Measurements from ENCODE around the gene LCMT1. TPM values are rescaled to one million over a fixed set of nuclear protein-coding genes. Genes with fewer than 3 reads are reported as not detected.

Gene LCMT1
- total RNA-seq, 2 donors from 2014 or later = 49.0 to 74.7 TPM

DNA sequence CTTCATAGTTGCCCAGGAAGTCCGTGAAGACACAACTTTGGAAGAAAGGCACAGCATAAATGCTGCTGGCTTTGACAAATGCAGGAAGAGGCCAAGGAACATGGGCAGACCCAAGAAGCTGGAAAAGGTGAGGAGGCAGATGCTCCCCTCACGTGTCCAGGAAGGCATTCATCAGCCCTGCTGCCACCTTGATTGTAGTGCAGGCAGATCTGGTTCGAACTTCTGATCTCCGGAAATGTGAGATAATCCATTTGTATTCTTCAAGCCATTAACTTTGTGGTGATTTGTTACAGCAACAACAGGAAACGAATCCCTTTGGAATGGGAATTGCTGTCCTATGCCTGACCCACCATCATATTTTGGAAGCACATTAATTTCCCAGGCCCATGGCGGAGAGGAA, 28.5 kb upstream of the LCMT1 start:
- H3K4me3 ChIP-seq = no peak overlapping the region
- H3K4me1 ChIP-seq (replicated peaks) = no peaks in the 10 kb centered on the region
- DNase-seq (ENCODE audit: low spot score) = no peak
- intact Hi-C loops (cut with DNase I) = no loop called here
- H3K27me3 ChIP-seq (replicated peaks; ENCODE audit: insufficient read depth) = no peaks in the 10 kb centered on the region
- WGBS = 93% methylated on average over 6 of the region's 6 CpGs
- TF ChIP-seq POLR2AphosphoS5 (IDR thresholded peaks at IDR 0.05) (no peak), POLR2A (IDR thresholded peaks at IDR 0.05) (no peak)
- TF ChIP-seq, protein P1, sequence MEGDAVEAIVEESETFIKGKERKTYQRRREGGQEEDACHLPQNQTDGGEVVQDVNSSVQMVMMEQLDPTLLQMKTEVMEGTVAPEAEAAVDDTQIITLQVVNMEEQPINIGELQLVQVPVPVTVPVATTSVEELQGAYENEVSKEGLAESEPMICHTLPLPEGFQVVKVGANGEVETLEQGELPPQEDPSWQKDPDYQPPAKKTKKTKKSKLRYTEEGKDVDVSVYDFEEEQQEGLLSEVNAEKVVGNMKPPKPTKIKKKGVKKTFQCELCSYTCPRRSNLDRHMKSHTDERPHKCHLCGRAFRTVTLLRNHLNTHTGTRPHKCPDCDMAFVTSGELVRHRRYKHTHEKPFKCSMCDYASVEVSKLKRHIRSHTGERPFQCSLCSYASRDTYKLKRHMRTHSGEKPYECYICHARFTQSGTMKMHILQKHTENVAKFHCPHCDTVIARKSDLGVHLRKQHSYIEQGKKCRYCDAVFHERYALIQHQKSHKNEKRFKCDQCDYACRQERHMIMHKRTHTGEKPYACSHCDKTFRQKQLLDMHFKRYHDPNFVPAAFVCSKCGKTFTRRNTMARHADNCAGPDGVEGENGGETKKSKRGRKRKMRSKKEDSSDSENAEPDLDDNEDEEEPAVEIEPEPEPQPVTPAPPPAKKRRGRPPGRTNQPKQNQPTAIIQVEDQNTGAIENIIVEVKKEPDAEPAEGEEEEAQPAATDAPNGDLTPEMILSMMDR (IDR thresholded peaks at IDR 0.05) = no peak
- H3K9me3 ChIP-seq = no peaks in the 10 kb centered on the region
- H3K27ac ChIP-seq = no peak overlapping the region
- no peaks in the 10 kb centered on the region for H3K36me3 ChIP-seq

DNA sequence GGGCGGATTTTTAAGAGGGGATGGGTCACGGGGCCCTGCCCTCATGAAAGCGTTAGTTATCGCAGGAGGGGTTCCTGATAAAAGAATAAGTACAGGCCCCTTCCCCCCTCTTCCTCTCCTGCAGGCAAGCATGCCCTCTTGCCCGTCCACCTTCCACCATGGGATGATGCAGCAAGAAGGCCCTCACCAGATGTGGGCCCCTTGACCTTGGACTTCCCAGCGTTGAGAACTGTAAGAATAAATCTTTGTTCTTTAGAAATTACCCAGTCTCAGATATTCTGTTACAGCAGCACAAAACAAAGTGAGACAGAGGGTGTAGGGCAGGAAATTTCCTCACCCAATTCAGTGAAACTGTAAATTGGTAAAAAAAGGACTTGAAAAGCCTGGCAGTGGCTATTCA, 27.8 kb upstream of the LCMT1 start:
- Histone ChIP-seq H3K27me3 (replicated peaks; ENCODE audit: insufficient read depth) (no peaks in the 10 kb centered on the region), H3K9me3 (no peaks in the 10 kb centered on the region), H3K36me3 (no peaks in the 10 kb centered on the region), H3K4me1 (replicated peaks) (no peaks in the 10 kb centered on the region), H3K27ac (no peak overlapping the region), H3K4me3 (no peak overlapping the region)
- no peak for DNase-seq (ENCODE audit: low spot score)
- TF ChIP-seq, protein P1 (IDR thresholded peaks at IDR 0.05) = no peak
- TF ChIP-seq POLR2AphosphoS5 (IDR thresholded peaks at IDR 0.05) (no peak), POLR2A (IDR thresholded peaks at IDR 0.05) (no peak)
- WGBS = 81% methylated on average over 6 of the region's 6 CpGs
- intact Hi-C loops (cut with DNase I) = no loop called here

DNA sequence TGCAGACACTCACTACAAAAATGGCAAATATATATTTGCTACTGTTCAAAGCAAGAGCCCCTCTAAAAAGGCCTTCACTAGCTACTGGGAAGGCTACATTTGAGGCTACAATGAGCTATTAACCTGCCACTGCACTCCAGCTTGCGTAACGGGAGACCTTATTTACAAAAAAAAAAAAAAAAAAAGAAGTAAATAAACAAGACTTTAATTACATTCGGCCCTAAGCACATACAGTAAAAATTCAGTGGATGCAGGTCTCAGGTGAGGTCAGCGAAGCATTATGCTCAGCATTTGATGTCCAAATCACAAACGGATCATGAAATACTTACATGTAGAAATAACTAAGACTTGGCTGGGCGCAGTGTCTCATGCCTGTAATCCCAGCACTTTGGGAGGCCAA, 26.7 kb upstream of the LCMT1 start:
- TF ChIP-seq, protein P1 (IDR thresholded peaks at IDR 0.05) = no peak
- TF ChIP-seq POLR2A (IDR thresholded peaks at IDR 0.05) (no peak), POLR2AphosphoS5 (IDR thresholded peaks at IDR 0.05) (no peak)
- Histone ChIP-seq H3K9me3 (no peaks in the 10 kb centered on the region), H3K4me3 (no peak overlapping the region), H3K4me1 (replicated peaks) (no peaks in the 10 kb centered on the region), H3K36me3 (no peaks in the 10 kb centered on the region), H3K27me3 (replicated peaks; ENCODE audit: insufficient read depth) (no peaks in the 10 kb centered on the region), H3K27ac (no peak overlapping the region)
- intact Hi-C loops (cut with DNase I) = no loop called here
- 57% methylated on average over 6 of the region's 6 CpGs for WGBS
- no peak for DNase-seq (ENCODE audit: low spot score)

DNA sequence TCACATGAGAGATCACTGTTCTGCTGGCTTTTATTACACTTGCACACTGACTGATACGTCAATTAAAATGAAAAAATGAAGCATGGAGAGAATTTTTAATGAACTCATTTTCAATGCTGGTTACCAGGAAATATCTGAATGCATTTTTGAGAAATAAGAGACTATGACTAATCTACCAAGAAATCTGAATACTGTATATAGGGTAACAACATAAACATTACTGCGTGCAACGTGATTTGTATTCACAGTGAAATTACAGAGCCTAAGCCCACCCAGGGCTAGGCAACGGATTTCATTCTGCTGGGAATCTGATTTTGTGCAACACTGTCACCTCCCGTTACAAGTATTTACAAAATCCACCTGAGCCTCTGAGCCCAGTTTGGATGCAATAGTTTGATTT, 23.8 kb upstream of the LCMT1 start:
- Histone ChIP-seq H3K4me1 (replicated peaks) (no peaks in the 10 kb centered on the region), H3K27me3 (replicated peaks; ENCODE audit: insufficient read depth) (no peaks in the 10 kb centered on the region), H3K9me3 (no peaks in the 10 kb centered on the region), H3K4me3 (no peak overlapping the region), H3K27ac (no peak overlapping the region), H3K36me3 (no peaks in the 10 kb centered on the region)
- TF ChIP-seq POLR2AphosphoS5 (IDR thresholded peaks at IDR 0.05) = no peak
- TF ChIP-seq, protein P1 (IDR thresholded peaks at IDR 0.05) = no peak
- TF ChIP-seq POLR2A (IDR thresholded peaks at IDR 0.05) = no peak
- intact Hi-C loops (cut with DNase I) = no loop called here
- DNase-seq (ENCODE audit: low spot score) = no peak
- WGBS = 67% methylated on average over 5 of the region's 5 CpGs

DNA sequence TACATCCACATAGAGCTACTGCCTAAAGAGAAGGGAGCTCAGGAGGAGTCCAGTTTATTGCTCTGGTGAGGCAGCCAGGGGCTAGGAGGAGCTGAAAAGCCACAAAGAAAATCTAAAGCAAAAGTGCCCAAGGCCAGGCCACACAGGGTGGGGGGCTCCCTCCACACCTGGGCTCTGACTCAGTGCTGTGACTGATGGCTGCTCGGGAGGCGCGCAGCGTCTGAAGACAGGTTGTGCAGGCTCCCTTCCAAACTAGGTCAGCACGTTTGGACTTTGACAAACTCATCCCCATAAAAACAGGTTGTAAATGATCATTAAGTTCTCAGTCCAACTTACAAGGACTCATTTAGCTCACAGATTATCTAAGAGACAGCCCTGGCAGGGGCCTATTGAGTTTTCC, 22.2 kb upstream of the LCMT1 start:
- WGBS = 32% methylated on average over 5 of the region's 5 CpGs
- Histone ChIP-seq H3K9me3 (no peaks in the 10 kb centered on the region), H3K36me3 (no peaks in the 10 kb centered on the region), H3K27me3 (replicated peaks; ENCODE audit: insufficient read depth) (no peaks in the 10 kb centered on the region), H3K4me1 (replicated peaks) (no peaks in the 10 kb centered on the region), H3K4me3 (no peak overlapping the region), H3K27ac (no peak overlapping the region)
- intact Hi-C loops (cut with DNase I) = no loop called here
- no peak for TF ChIP-seq POLR2A (IDR thresholded peaks at IDR 0.05)
- TF ChIP-seq, protein P1 (IDR thresholded peaks at IDR 0.05) = no peak
- TF ChIP-seq POLR2AphosphoS5 (IDR thresholded peaks at IDR 0.05) = no peak
- no peak for DNase-seq (ENCODE audit: low spot score)

All from prostate gland (tissue), 2 donors.